A549 (cell line): ENCODE results near the gene GPR160. TPM values are rescaled to one million over a fixed set of nuclear protein-coding genes. Genes with fewer than 3 reads are reported as not detected.

Experiments used
- ATAC-seq, 2 experiments: fragments of 200-7000 bp in 1 of 2; fragments of >200 bp in 1 of 2; cut with Nextera tagmentation in 1 of 2; cut with Tn5 transposase in 1 of 2; 3 replicates each; pipeline versions ENCODE4 v1.8.0 to v1.9.1; 2018 to 2020; ENCODE audit warnings: mild to moderate bottlenecking in 1 of 2, moderate library complexity in 1 of 2
- CTCF ChIA-PET: fragments of 300-600 bp; sonication (Branson Sonifier 250); formaldehyde crosslinking; extraction: SDS; loops from one replicate; lab custom pipeline; 2021; ENCODE audit warnings: antibody characterized with exemption, inconsistent platforms; lab: Yijun Ruan, JAX
- POLR2A ChIA-PET: fragments of 350-600 bp; formaldehyde crosslinking; extraction: SDS; loops from one replicate; lab custom pipeline; 2021; ENCODE audit warnings: antibody characterized with exemption, inconsistent platforms; lab: Yijun Ruan, JAX
- DNase-seq, 2 experiments: peaks; one replicate each; pipeline versions ENCODE4 v3.0.0 to v3.0.0-alpha.2; 2011 to 2016; ENCODE audit warnings: low read depth in 1 of 2, low spot score in 1 of 2
- FAIRE-seq: peaks from 2 replicates; lab custom pipeline; 2011; peaks lifted over from hg19 to GRCh38; lab: Jason Lieb, UNC
- H3K27ac ChIP-seq, 2 experiments: fragments of >200 bp; sonication (Bioruptor Twin); formaldehyde crosslinking; 3 replicates each; pipeline ENCODE4 v1.5.1; 2016 to 2017
- H3K4me1 ChIP-seq: fragments of >200 bp; sonication (Bioruptor Twin); formaldehyde crosslinking; 3 replicates; pipeline ENCODE4 v1.6.1; 2016
- H3K4me2 ChIP-seq: fragments of >200 bp; sonication (Bioruptor Twin); formaldehyde crosslinking; 3 replicates; pipeline ENCODE4 v1.6.1; 2016
- H3K4me3 ChIP-seq: fragments of >200 bp; sonication (Bioruptor Twin); formaldehyde crosslinking; 3 replicates; pipeline ENCODE4 v1.5.1; 2016
- H3K9me3 ChIP-seq: fragments of >200 bp; sonication (Bioruptor Twin); formaldehyde crosslinking; 3 replicates; pipeline ENCODE4 v1.6.1; 2016
- BHLHE40 ChIP-seq: IDR thresholded peaks from 2 replicates; pipeline ENCODE4 v1.6.1; 2012; ENCODE audit warnings: low read depth, low read length, inconsistent platforms
- CBX8 ChIP-seq: fragments of 200-600 bp; sonication (generic); IDR thresholded peaks from 2 replicates; pipeline ENCODE4 v1.6.1; 2016
- CEBPB ChIP-seq, 2 experiments: fragments of >200 bp in 1 of 2; sonication (Bioruptor Twin) in 1 of 2; formaldehyde crosslinking in 1 of 2; IDR thresholded peaks; 2 replicates each; pipeline ENCODE4 v1.6.1; 2012 to 2016
- CHD2 ChIP-seq: fragments of 150-350 bp; IDR thresholded peaks from 2 replicates; pipeline ENCODE4 v1.6.1; 2014; ENCODE audit warnings: low read length; ENCODE audit not compliant: partially characterized antibody
- E2F6 ChIP-seq: IDR thresholded peaks from 2 replicates; pipeline ENCODE4 v1.6.1; 2012; ENCODE audit warnings: low read depth, borderline replicate concordance
- EHMT2 ChIP-seq: fragments of 200-600 bp; sonication (generic); IDR thresholded peaks from 2 replicates; pipeline ENCODE4 v1.6.1; 2016; ENCODE audit warnings: antibody characterized with exemption, low read depth, mild to moderate bottlenecking, moderate library complexity
- ESRRA ChIP-seq: fragments of 150-350 bp; IDR thresholded peaks from 2 replicates; pipeline ENCODE4 v1.6.1; 2014; ENCODE audit warnings: mild to moderate bottlenecking, low read length, borderline replicate concordance
- FOSL2 ChIP-seq, 2 experiments: fragments of 450-650 bp in 1 of 2; fragments of >200 bp in 1 of 2; sonication (Bioruptor Twin) in 1 of 2; formaldehyde crosslinking; IDR thresholded peaks; 2 replicates each; pipeline versions ENCODE4 v1.5.0 to v1.6.1; 2016 to 2020; ENCODE audit warnings: mild to moderate bottlenecking in 1 of 2, moderate library complexity in 1 of 2
- GATA3 ChIP-seq: IDR thresholded peaks from 2 replicates; pipeline ENCODE4 v1.6.1; 2012; ENCODE audit warnings: borderline replicate concordance
- KDM1A ChIP-seq: fragments of 200-600 bp; sonication (generic); IDR thresholded peaks from 2 replicates; pipeline ENCODE4 v1.6.1; 2016; ENCODE audit warnings: low read depth, mild to moderate bottlenecking
- MAFK ChIP-seq: fragments of 450-650 bp; IDR thresholded peaks from 2 replicates; pipeline ENCODE4 v1.6.1; 2014; ENCODE audit not compliant: partially characterized antibody
- MYC ChIP-seq: IDR thresholded peaks from 2 replicates; pipeline ENCODE4 v1.6.1; 2012; ENCODE audit warnings: mild to moderate bottlenecking, inconsistent platforms, low read length, improper control_type of control experiment, borderline replicate concordance
- NPAS2 ChIP-seq: fragments of 250-450 bp; sonication (Bioruptor Pico); IDR thresholded peaks from 2 replicates; pipeline ENCODE4 v1.8.0; 2022; ENCODE audit warnings: mild to moderate bottlenecking, moderate library complexity, borderline replicate concordance
- PBX3 ChIP-seq: IDR thresholded peaks from 2 replicates; pipeline ENCODE4 v1.6.1; 2012
- PHF8 ChIP-seq: fragments of 200-600 bp; sonication (generic); IDR thresholded peaks from 2 replicates; pipeline ENCODE4 v1.6.1; 2016; ENCODE audit warnings: low read depth, mild to moderate bottlenecking, antibody characterized with exemption, moderate library complexity, borderline replicate concordance
- RAD21 ChIP-seq, 2 experiments: fragments of >200 bp in 1 of 2; sonication (Bioruptor Twin) in 1 of 2; formaldehyde crosslinking in 1 of 2; IDR thresholded peaks in 1 of 2; conservative IDR thresholded peaks in 1 of 2; 2 replicates in 1 of 2; 3 replicates in 1 of 2; pipeline ENCODE4 v1.6.1; 2012 to 2018; ENCODE audit warnings: inconsistent platforms in 1 of 2
- RARB ChIP-seq: fragments of 250-450 bp; sonication (Bioruptor Pico); IDR thresholded peaks from 2 replicates; pipeline ENCODE4 v1.8.0; 2021; ENCODE audit warnings: mild to moderate bottlenecking, moderate library complexity
- RFX5 ChIP-seq: fragments of 450-650 bp; IDR thresholded peaks from 2 replicates; pipeline ENCODE4 v1.7.1; 2014; ENCODE audit warnings: antibody characterized with exemption, mild to moderate bottlenecking, moderate library complexity
- SREBF2 ChIP-seq: fragments of 450-650 bp; IDR thresholded peaks from 2 replicates; pipeline ENCODE4 v1.6.1; 2014; ENCODE audit warnings: mild to moderate bottlenecking, moderate library complexity
- TP53 ChIP-seq: fragments of 250-450 bp; sonication (Bioruptor Pico); IDR thresholded peaks from 2 replicates; pipeline ENCODE4 v1.5.0; 2021; ENCODE audit warnings: mild to moderate bottlenecking, moderate library complexity
- ZC3H11A ChIP-seq: fragments of 450-650 bp; IDR thresholded peaks from 2 replicates; pipeline ENCODE4 v1.6.1; 2014; ENCODE audit warnings: antibody characterized with exemption, mild to moderate bottlenecking
- ZFP36 ChIP-seq: fragments of 450-650 bp; IDR thresholded peaks from 2 replicates; pipeline ENCODE4 v1.6.1; 2014; ENCODE audit warnings: borderline replicate concordance; ENCODE audit not compliant: partially characterized antibody
- ZNF302 ChIP-seq: fragments of 250-450 bp; sonication (Bioruptor Pico); IDR thresholded peaks from 2 replicates; pipeline ENCODE4 v1.9.0; 2021; ENCODE audit warnings: inconsistent platforms, mild to moderate bottlenecking, moderate library complexity
- ZSCAN20 ChIP-seq: fragments of 250-450 bp; sonication (Bioruptor Pico); IDR thresholded peaks from 2 replicates; pipeline ENCODE4 v1.8.0; 2022; ENCODE audit warnings: mild to moderate bottlenecking, moderate library complexity
- WGBS: methylation state at CpG from one replicate; pipeline ENCODE4 v1.1.6; 2017; ENCODE audit errors: missing lambda C conversion rate; 5-methylcytosine and 5-hydroxymethylcytosine counted together
- polyA plus RNA-seq, 4 experiments: library from polyadenylated mRNA; depleted of rRNA in 3 of 4; stranded (reverse); fragments of >200 nt; fragmentation: RNase III in 1 of 4; extraction: RNeasy Plus Mini Kit Qiagen cat#74134 plus additional on column Dnase treatment in 1 of 4; gene quantifications; 2 replicates in 3 of 4; 3 replicates in 1 of 4; pipeline ENCODE4 v1.2.3, GENCODE V29; 2011 to 2017
- TF ChIP-seq, protein P1 (sequence below): fragments of 450-650 bp; IDR thresholded peaks from 2 replicates; pipeline ENCODE4 v1.6.1; 2014; ENCODE audit warnings: antibody characterized with exemption
- TF ChIP-seq, protein P2 (sequence below): fragments of >200 bp; sonication (Bioruptor Twin); formaldehyde crosslinking; IDR thresholded peaks from 3 replicates; pipeline ENCODE4 v1.6.1; 2016

Gene GPR160
- polyA plus RNA-seq, 2 of the 4 experiments (the other 2 are of a cell fraction), result 2.0 to 6.3 TPM

- H3K4me2 ChIP-seq, result 0 out of 3 replicates have a peak overlapping the region, but pooled peaks have one; percentile 5
- CTCF ChIA-PET, result interaction anchor here (1.2 kb wide), 1 partner anchor 8 kb away, joined by 3 read pairs; no protein-coding TSS in a partner anchor
- H3K27ac ChIP-seq, result no peak overlapping the region
- H3K4me1 ChIP-seq, result peaks cover 8% of the 10 kb centered on the region; the same call in 1 of the 3 replicates
- POLR2A ChIA-PET, result no interaction called here
- DNase-seq (no peak), ATAC-seq (no peak), FAIRE-seq (no peak)
- no peaks in the 10 kb centered on the region for H3K9me3 ChIP-seq
- H3K4me3 ChIP-seq, result no peak overlapping the region
- WGBS, result 39% methylated on average over 2 of the region's 2 CpGs
- no peak for TF ChIP-seq RARB (CRISPR knock-in tag)
- TF ChIP-seq TP53, result no peak
- TF ChIP-seq SREBF2, result no peak
- no peak for TF ChIP-seq CHD2
- TF ChIP-seq GATA3, result no peak
- TF ChIP-seq KDM1A, result no peak
- TF ChIP-seq, protein P1, sequence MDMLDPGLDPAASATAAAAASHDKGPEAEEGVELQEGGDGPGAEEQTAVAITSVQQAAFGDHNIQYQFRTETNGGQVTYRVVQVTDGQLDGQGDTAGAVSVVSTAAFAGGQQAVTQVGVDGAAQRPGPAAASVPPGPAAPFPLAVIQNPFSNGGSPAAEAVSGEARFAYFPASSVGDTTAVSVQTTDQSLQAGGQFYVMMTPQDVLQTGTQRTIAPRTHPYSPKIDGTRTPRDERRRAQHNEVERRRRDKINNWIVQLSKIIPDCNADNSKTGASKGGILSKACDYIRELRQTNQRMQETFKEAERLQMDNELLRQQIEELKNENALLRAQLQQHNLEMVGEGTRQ, result no peak
Observed at GRCh38 chr3:170079536-170080165, 41.9 kb downstream of the GPR160 start.

- ChIA-PET CTCF (no interaction called here), POLR2A (no interaction called here)
- DNase-seq, result no peak
- peaks cover 8% of the 10 kb centered on the region; the same call in 1 of the 3 replicates for H3K4me1 ChIP-seq
- ATAC-seq, result no peak
- no peak overlapping the region for H3K27ac ChIP-seq
- no peak for FAIRE-seq
- no peaks in the 10 kb centered on the region for H3K9me3 ChIP-seq
- H3K4me2 ChIP-seq, result no peak overlapping the region
- TF ChIP-seq RFX5 (no peak), KDM1A (no peak), SREBF2 (no peak), NPAS2 (CRISPR knock-in tag) (no peak), BHLHE40 (no peak), GATA3 (no peak), CBX8 (no peak), E2F6 (no peak), MAFK (no peak), TP53 (no peak), CEBPB (IDR thresholded peaks at IDR 0.05) (no peak), ZFP36 (no peak), ZNF302 (CRISPR knock-in tag) (no peak), EHMT2 (no peak), MYC (no peak), FOSL2 (IDR thresholded peaks at IDR 0.05) (no peak), FOSL2 (CRISPR knock-in tag; IDR thresholded peaks at IDR 0.05) (no peak), ZC3H11A (no peak), PBX3 (no peak)
- H3K4me3 ChIP-seq, result no peak overlapping the region
- WGBS, result 93% methylated on average over 4 of the region's 4 CpGs
Observed at GRCh38 chr3:170080605-170081004, 42.8 kb downstream of the GPR160 start.

DNA sequence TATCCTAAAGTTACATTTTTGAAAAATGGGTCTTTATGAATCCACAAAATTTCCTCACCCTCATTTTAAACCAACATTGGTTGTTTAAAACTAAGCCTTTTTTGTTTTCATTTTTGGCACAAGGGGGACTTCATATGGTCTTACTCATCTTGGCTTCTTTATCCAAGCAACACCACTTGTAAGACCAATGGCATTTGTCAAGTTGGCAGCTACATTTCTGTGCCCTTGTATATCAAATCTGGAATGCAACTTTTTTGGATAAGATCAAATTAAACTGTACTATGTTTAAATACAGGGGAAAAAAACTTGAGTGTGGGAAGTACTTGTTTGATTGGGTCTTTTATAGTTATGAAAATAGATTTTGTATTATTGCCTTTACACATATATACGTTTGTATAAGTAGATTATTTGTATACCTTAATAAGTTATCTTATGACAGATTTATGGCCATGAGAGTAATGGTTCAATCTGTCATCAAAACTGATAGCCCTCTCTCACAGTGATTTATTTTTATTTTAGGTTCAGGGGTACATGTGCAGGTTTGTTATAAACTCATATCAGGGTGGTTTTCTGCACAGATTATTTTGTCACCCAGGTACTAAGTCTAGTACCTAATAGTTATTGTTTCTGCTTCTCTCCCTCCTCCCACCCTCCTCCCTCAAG lies 43.4 kb downstream of the GPR160 start:
- ATAC-seq, result no peak
- POLR2A ChIA-PET, result no interaction called here
- H3K27ac ChIP-seq, result no peak overlapping the region

More for the DNA sequence above, 43.4 kb downstream of the GPR160 start:
- H3K4me2 ChIP-seq, result no peak overlapping the region
- DNase-seq (no peak), FAIRE-seq (no peak)
- TF ChIP-seq ESRRA, result no peak
- TF ChIP-seq RAD21 (conservative IDR thresholded peaks at IDR 0.05 in 1 of 2, IDR thresholded peaks at IDR 0.05 in 1 of 2), result no peak
- TF ChIP-seq ZSCAN20, result no peak
- no peak for TF ChIP-seq TP53
- TF ChIP-seq, protein P2, sequence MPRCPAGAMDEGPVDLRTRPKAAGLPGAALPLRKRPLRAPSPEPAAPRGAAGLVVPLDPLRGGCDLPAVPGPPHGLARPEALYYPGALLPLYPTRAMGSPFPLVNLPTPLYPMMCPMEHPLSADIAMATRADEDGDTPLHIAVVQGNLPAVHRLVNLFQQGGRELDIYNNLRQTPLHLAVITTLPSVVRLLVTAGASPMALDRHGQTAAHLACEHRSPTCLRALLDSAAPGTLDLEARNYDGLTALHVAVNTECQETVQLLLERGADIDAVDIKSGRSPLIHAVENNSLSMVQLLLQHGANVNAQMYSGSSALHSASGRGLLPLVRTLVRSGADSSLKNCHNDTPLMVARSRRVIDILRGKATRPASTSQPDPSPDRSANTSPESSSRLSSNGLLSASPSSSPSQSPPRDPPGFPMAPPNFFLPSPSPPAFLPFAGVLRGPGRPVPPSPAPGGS, result no peak
- TF ChIP-seq PHF8, result no peak
- no peak for TF ChIP-seq MYC
- H3K4me1 ChIP-seq, result peaks cover 8% of the 10 kb centered on the region; the same call in 1 of the 3 replicates
- WGBS, result 73% methylated on average over 1 of the region's 1 CpG
- no peak overlapping the region for H3K4me3 ChIP-seq
- CTCF ChIA-PET, result no interaction called here
- H3K9me3 ChIP-seq, result no peaks in the 10 kb centered on the region
